Stimulated activated CD8-positive, alpha-beta memory T cell treated with anti-CD3 and anti-CD28 coated beads, Interleukin-4, amount 100 ng/mL, for 48 hours (primary cell): ENCODE data around the gene ANKH.

Experiments used
- DNase-seq: peaks from one replicate; pipeline ENCODE4 v3.0.0-alpha.2; 2020

The ANKH gene

GRCh38 chr5:14757850-14758249 is 113.7 kb downstream of the ANKH start:
- DNase-seq: no peak

GRCh38 chr5:14756478-14756877 is 115.1 kb downstream of the ANKH start:
- no peak for DNase-seq

- DNase-seq: no peak
Observed at GRCh38 chr5:14753947-14754346, 117.6 kb downstream of the ANKH start.

GRCh38 chr5:14753292-14753691 is 118.3 kb downstream of the ANKH start:
- DNase-seq: no peak

GRCh38 chr5:14752497-14753071 is 119.0 kb downstream of the ANKH start:
- no peak for DNase-seq

- DNase-seq: no peak
Observed at GRCh38 chr5:14750712-14751111, 120.9 kb downstream of the ANKH start.

- DNase-seq: no peak
Observed at GRCh38 chr5:14749579-14750101, 121.9 kb downstream of the ANKH start.

GRCh38 chr5:14748180-14748900 is 123.2 kb downstream of the ANKH start:
- DNase-seq: no peak

- DNase-seq: peak; percentile 36
Observed at GRCh38 chr5:14745753-14746152, 125.8 kb downstream of the ANKH start.

- DNase-seq: no peak
Observed at GRCh38 chr5:14745188-14745563, 126.4 kb downstream of the ANKH start.

- DNase-seq: no peak
Observed at GRCh38 chr5:14744296-14745187, 127.0 kb downstream of the ANKH start.

GRCh38 chr5:14743601-14744295 is 127.8 kb downstream of the ANKH start:
- no peak for DNase-seq

- DNase-seq: no peak
Observed at GRCh38 chr5:14742498-14742897, 129.1 kb downstream of the ANKH start.

- DNase-seq: no peak
Observed at GRCh38 chr5:14741801-14742440, 129.7 kb downstream of the ANKH start.

GRCh38 chr5:14741131-14741530 is 130.4 kb downstream of the ANKH start:
- no peak for DNase-seq

GRCh38 chr5:14739981-14740380 is 131.6 kb downstream of the ANKH start:
- no peak for DNase-seq

GRCh38 chr5:14739538-14739937 is 132.0 kb downstream of the ANKH start:
- no peak for DNase-seq

GRCh38 chr5:14738050-14738449 is 133.5 kb downstream of the ANKH start:
- no peak for DNase-seq

- DNase-seq: no peak
Observed at GRCh38 chr5:14737291-14737690, 134.3 kb downstream of the ANKH start.

GRCh38 chr5:14735944-14736343 is 135.6 kb downstream of the ANKH start:
- DNase-seq: no peak

GRCh38 chr5:14734396-14734795 is 137.2 kb downstream of the ANKH start:
- DNase-seq: no peak

GRCh38 chr5:14733661-14734060 is 137.9 kb downstream of the ANKH start:
- no peak for DNase-seq

- DNase-seq: no peak
Observed at GRCh38 chr5:14732991-14733390, 138.6 kb downstream of the ANKH start.
